Heart right ventricle (tissue), 16 donors: Measurements from ENCODE around the gene PBRM1. TPM values are rescaled to one million over a fixed set of nuclear protein-coding genes. Genes with fewer than 3 reads are reported as not detected.

Source experiments
- ATAC-seq, 8 donors: fragments of 200-7000 bp; cut with Tn5 transposase; one replicate each; pipeline ENCODE4 v1.9.1; 2020; ENCODE audit warnings: mild to moderate bottlenecking in 8 of 8, moderate library complexity in 8 of 8, moderate number of reproducible peaks in 1 of 8
- DNase-seq, 2 donors: peaks; one replicate each; pipeline ENCODE4 v3.0.0-alpha.2; 2020
- H3K27ac ChIP-seq, 10 donors: fragments of 200-600 bp; sonication (generic) in 2 of 10; one replicate each; pipeline versions ENCODE4 v1.5.0 to v1.8.0; 2020 to 2022; ENCODE audit warnings: mild to moderate bottlenecking in 3 of 10
- H3K27me3 ChIP-seq, 7 donors: fragments of 200-600 bp; one replicate each; pipeline ENCODE4 v1.8.0; 2021 to 2022; ENCODE audit warnings: mild to moderate bottlenecking in 2 of 7
- H3K36me3 ChIP-seq, 9 donors: fragments of 200-600 bp; sonication (generic) in 1 of 9; one replicate each; pipeline versions ENCODE4 v1.5.0 to v1.8.0; 2020 to 2022; ENCODE audit warnings: mild to moderate bottlenecking in 2 of 9
- H3K4me1 ChIP-seq, 9 donors: fragments of 200-600 bp; sonication (generic) in 1 of 9; one replicate each; pipeline versions ENCODE4 v1.5.0 to v1.8.0; 2020 to 2022; ENCODE audit warnings: mild to moderate bottlenecking in 4 of 9
- H3K4me3 ChIP-seq, 10 donors: fragments of 200-600 bp; sonication (generic) in 2 of 10; one replicate each; pipeline versions ENCODE4 v1.5.0 to v1.8.0; 2020 to 2022; ENCODE audit warnings: mild to moderate bottlenecking in 7 of 10, moderate library complexity in 2 of 10
- H3K9me3 ChIP-seq, 11 donors: fragments of 200-600 bp in 10 of 11; sonication (generic) in 2 of 11; one replicate each; pipeline versions ENCODE4 v1.5.0 to v1.8.0; 2013 to 2022; ENCODE audit warnings: mild to moderate bottlenecking in 2 of 11, control low read depth in 1 of 11, moderate library complexity in 1 of 11
- WGBS, 2 donors: extraction: QIAGEN DNeasy Blood & Tissue Kit; methylation state at CpG; one replicate each; pipeline ENCODE4 v1.1.7; 2013; ENCODE audit warnings: inconsistent platforms in 1 of 2; 5-methylcytosine and 5-hydroxymethylcytosine counted together
- intact Hi-C, 10 donors: fragments of 100-400 bp; cut with DNase I; formaldehyde crosslinking; loops; one replicate each; pipeline versions ENCODE4 v1.11.1 to v1.14.2; 2022
- polyA plus RNA-seq, 2 donors: library from polyadenylated mRNA; stranded (reverse); fragments of 200-250 nt; gene quantifications; one replicate each; pipeline ENCODE4 v1.2.3, GENCODE V29; 2013
- total RNA-seq, 10 donors: library from RNA; stranded (reverse); fragmentation: NEBNext Ultra II Directional in 3 of 10; extraction: Animal tissue kit (Norgen Biotek cat#: 25700) in 3 of 10; gene quantifications; one replicate each; pipeline versions ENCODE4 v1.2.1 to v1.2.4, GENCODE V29; 2021 to 2023
- TF ChIP-seq, protein P1 (sequence below), 9 donors: fragments of 200-600 bp; sonication (generic) in 2 of 9; IDR thresholded peaks; one replicate each; pipeline versions ENCODE4 v1.5.0 to v1.8.0; 2021 to 2022; ENCODE audit warnings: antibody characterized with exemption in 9 of 9, mild to moderate bottlenecking in 5 of 9, moderate library complexity in 1 of 9
- donor health status: Arrhythmogenic right ventricular cardiomyopathy.
- donor health status: ischemic (EF 13 %, LVEDD 7.1; RV severe dilation, severe dysfunction).
- donor health status: healthy with polysubstance abuse.
- donor health status: DM: no; HTN: yes; CAD: no.
- donor health status: DM: no; HTN: no; CAD: no.
- donor health status: ischemic (EF 25% LVEDD 6.9; RV normal size, moderate dysfunction).
- donor health status: ischemic (EF 25% LVEDD 5.7; RV mildly dilated, moderate dysfunction).
- donor health status: healthy.
- donor health status: DM: yes; HTN: yes; CAD: no.
- donor health status: Ischemic cardiomyopathy.
- donor health status: ischemic (EF 35%, LVEDD 5.7; RV mildly dilated, moderate dysfunction).
- donor health status: nonischemic (EF 11% LVEDD 7.7; RV severe dilation, severe dysfunction).
- donor health status: DM: yes; HTN: yes; CAD: no.
- donor health status: PGD.
- donor health status: ischemic (EF 29% LVEDD 5.4; RV normal size, mild dysfunction).
- donor health status: nonischemic (EF 23%, LVEDD 6.1; RV moderate dilation, normal function).

PBRM1 gene
- total and polyA plus RNA-seq, 12 donors: 6.0 to 63.9 (median 50.8) TPM

DNA sequence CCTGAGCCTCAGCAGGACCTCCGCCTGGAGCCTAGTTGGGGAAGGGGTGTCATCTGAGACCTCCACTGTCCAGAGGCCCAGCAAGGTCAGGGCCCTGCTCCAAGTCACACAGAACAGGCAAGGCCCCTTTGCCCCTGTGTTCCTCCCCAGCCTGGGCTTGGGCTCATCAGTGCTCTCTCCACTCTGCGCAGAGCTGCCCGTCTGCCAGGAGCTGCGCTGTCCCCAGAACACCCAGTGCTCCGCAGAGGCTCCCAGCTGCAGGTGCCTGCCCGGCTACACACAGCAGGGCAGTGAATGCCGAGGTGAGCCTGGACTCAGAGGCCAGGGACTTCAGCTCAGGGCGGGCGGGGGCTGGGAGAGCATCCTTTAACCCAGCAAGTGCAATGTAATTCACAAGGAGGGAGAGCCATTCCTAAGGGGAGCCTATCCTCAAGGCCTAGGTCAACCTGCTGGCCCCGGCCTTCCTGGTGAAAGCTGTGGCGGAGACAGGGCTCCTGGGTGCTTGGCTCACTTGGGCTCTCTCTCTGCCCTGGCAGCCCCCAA is 182.8 kb downstream of the PBRM1 start:
- DNase-seq: no peak

DNA sequence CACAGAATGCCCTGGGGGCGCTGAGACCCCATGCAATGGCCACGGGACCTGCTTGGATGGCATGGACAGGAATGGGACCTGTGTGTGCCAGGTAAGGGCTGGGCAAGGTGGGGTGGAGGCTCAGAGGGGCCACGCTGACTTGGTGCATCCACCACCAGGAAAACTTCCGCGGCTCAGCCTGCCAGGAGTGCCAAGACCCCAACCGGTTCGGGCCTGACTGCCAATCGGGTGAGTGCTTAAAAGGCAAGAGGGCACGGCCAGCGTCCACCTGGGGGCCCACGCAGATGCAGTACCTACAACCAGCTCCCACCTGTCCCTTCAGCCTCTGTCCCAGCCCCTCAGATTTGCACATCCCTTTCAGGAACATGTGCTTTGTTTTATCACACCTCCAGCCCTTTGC is 183.7 kb downstream of the PBRM1 start:
- TF ChIP-seq, protein P1, sequence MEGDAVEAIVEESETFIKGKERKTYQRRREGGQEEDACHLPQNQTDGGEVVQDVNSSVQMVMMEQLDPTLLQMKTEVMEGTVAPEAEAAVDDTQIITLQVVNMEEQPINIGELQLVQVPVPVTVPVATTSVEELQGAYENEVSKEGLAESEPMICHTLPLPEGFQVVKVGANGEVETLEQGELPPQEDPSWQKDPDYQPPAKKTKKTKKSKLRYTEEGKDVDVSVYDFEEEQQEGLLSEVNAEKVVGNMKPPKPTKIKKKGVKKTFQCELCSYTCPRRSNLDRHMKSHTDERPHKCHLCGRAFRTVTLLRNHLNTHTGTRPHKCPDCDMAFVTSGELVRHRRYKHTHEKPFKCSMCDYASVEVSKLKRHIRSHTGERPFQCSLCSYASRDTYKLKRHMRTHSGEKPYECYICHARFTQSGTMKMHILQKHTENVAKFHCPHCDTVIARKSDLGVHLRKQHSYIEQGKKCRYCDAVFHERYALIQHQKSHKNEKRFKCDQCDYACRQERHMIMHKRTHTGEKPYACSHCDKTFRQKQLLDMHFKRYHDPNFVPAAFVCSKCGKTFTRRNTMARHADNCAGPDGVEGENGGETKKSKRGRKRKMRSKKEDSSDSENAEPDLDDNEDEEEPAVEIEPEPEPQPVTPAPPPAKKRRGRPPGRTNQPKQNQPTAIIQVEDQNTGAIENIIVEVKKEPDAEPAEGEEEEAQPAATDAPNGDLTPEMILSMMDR (IDR thresholded peaks at IDR 0.05): no peak
- no peak overlapping the region for H3K4me3 ChIP-seq
- peaks cover 0 to 65% (median 0%) of the 10 kb centered on the region in 9 donors for H3K36me3 ChIP-seq
- 93% methylated on average over 10 to 11 of the region's 11 CpGs for WGBS, 2 donors
- no peak overlapping the region for H3K27ac ChIP-seq
- DNase-seq (no peak), ATAC-seq (no peak)
- peaks cover 0 to 25% (median 0%) of the 10 kb centered on the region in 9 donors for H3K4me1 ChIP-seq
- intact Hi-C loops: no loop called here
- H3K27me3 ChIP-seq: no peaks in the 10 kb centered on the region
- no peaks in the 10 kb centered on the region for H3K9me3 ChIP-seq

More for the DNA sequence above, 182.8 kb downstream of the PBRM1 start:
- ATAC-seq: no peak
- peaks cover 0 to 71% (median 0%) of the 10 kb centered on the region in 9 donors for H3K36me3 ChIP-seq
- no peaks in the 10 kb centered on the region for H3K27me3 ChIP-seq
- 94 to 97% methylated on average over 9 to 11 of the region's 11 CpGs for WGBS, 2 donors
- H3K4me3 ChIP-seq: no peak overlapping the region
- H3K4me1 ChIP-seq: peaks cover 0 to 16% (median 0%) of the 10 kb centered on the region in 9 donors
- TF ChIP-seq, protein P1 (IDR thresholded peaks at IDR 0.05): no peak
- H3K27ac ChIP-seq: no peak overlapping the region
- H3K9me3 ChIP-seq: no peaks in the 10 kb centered on the region
- intact Hi-C loops: no loop called here

DNA sequence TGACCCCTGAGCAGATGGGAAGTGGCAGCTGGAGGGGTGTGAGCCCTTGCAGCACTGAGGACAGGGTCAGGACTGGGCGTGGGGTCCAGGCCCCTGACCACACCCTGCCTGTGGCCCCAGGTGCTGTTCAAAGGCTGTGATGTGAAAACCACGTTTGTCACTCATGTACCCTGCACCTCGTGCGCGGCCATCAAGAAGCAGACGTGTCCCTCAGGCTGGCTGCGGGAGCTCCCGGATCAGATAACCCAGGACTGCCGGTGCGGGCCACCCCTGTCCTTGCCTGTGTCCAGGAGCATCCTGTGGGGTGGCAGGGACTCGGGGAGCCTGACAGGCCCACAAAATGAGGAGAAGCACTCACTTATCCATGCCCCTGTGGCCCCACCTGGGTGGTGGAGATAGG is 184.7 kb downstream of the PBRM1 start:
- H3K27me3 ChIP-seq: no peaks in the 10 kb centered on the region
- TF ChIP-seq, protein P1 (IDR thresholded peaks at IDR 0.05): no peak
- peaks cover 0 to 58% (median 0%) of the 10 kb centered on the region in 9 donors for H3K36me3 ChIP-seq
- H3K27ac ChIP-seq: no peak overlapping the region
- WGBS, 2 donors: 89% methylated on average over 11 of the region's 11 CpGs
- no peak for ATAC-seq
- intact Hi-C loops: no loop called here
- H3K4me1 ChIP-seq: peaks cover 0 to 34% (median 5%) of the 10 kb centered on the region in 9 donors
- H3K9me3 ChIP-seq: no peaks in the 10 kb centered on the region
- no peak for DNase-seq
- no peak overlapping the region for H3K4me3 ChIP-seq

DNA sequence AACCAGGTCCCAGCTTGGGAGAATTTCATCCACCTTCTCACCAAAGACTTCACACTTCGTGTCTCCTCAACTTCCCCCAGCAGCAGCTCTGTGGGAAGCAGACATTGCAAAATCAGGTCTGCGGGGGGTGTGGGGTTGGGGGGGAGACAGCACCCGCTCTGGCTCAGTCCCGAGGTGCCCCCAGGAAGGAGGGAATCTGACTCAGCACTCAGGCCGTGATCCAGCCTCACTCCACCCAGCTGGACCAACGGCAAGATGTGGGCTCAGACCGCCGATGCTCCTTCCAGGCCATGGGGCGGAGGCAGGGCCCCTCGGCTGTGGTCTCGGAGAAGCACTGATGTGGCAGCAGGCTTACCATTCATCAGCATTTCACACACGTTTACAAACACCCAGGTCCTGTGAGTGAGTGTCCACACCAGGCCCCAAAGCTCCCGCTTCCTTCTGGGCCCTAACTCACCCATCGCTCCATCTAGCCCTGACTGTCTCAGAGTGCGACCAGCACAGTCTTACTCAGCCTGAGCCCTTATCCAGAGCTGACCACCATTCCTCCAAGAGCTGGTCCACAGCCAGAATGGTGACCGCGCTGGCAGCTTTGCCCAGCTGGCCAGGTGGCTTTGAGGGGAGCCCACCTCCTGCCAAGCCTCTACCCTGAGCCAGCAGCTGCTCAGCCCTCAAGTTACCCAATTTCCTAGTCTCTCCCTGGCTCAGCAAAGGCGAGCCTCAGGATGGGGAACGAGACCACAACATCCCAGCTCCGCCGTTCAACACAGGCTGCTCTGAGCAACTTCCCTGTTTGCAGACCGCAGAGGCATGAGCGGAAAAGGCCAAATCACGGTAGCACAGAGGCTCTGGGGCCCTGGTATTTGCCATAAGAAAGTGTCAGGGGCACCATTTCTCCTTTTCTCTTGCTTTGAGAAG is 187.3 kb downstream of the PBRM1 start:
- TF ChIP-seq, protein P1 (IDR thresholded peaks at IDR 0.05): no peak
- DNase-seq (peak; percentile 43 to 44), ATAC-seq (peak in 7 of 8 donors; percentile 19 to 58 (median 34))
- peak overlapping the region in 4 of 10 donors; percentile 31 to 95 (median 40) for H3K27ac ChIP-seq
- intact Hi-C loops: no loop called here
- peaks cover 0 to 61% (median 22%) of the 10 kb centered on the region in 9 donors for H3K4me1 ChIP-seq
- H3K36me3 ChIP-seq: peaks cover 0 to 32% (median 0%) of the 10 kb centered on the region in 9 donors
- no peaks in the 10 kb centered on the region for H3K27me3 ChIP-seq
- 79 to 85% methylated on average over 24 of the region's 24 CpGs for WGBS, 2 donors
- no peaks in the 10 kb centered on the region for H3K9me3 ChIP-seq
- H3K4me3 ChIP-seq: peak overlapping the region in 1 of 10 donors; percentile 66
